B cell (primary cell): ENCODE results near the gene SCARF1. TPM values are rescaled to one million over a fixed set of nuclear protein-coding genes. Genes with fewer than 3 reads are reported as not detected.

Experiments used
- ATAC-seq: fragments of 200-7000 bp; cut with Tn5 transposase; one replicate; pipeline ENCODE4 v1.10.0; 2021; ENCODE audit warnings: low read depth, mild to moderate bottlenecking, moderate number of reproducible peaks, moderate library complexity
- CTCF ChIA-PET: fragments of 350-600 bp; sonication (Branson Sonifier 250); formaldehyde crosslinking; loops from one replicate; lab custom pipeline; 2021; ENCODE audit warnings: antibody characterized with exemption, inconsistent platforms; lab: Charles Lee
- POLR2A ChIA-PET: fragments of 350-600 bp; sonication (Branson Sonifier 250); formaldehyde crosslinking; loops from one replicate; lab custom pipeline; 2021; ENCODE audit warnings: antibody characterized with exemption; lab: Charles Lee
- DNase-seq: peaks from one replicate; pipeline ENCODE4 v3.0.0; 2013
- H2AFZ ChIP-seq: 2 replicates; pipeline ENCODE4 v1.6.1; 2012; ENCODE audit warnings: mild to moderate bottlenecking, low read depth, low read length; ENCODE audit not compliant: insufficient read depth, poor library complexity, severe bottlenecking
- H3K27ac ChIP-seq, 2 donors: 1 replicate in 1 of 2; 2 replicates in 1 of 2; pipeline ENCODE4 v1.5.1; 2012 to 2013; ENCODE audit warnings: low read length in 2 of 2, mild to moderate bottlenecking in 2 of 2, moderate library complexity in 1 of 2
- H3K27me3 ChIP-seq, 4 experiments: fragments of 200-600 bp in 1 of 4; sonication (generic) in 1 of 4; replicated peaks in 1 of 4; 1 replicate in 2 of 4; 2 replicates in 2 of 4; pipeline versions ENCODE4 v1.6.1 to v1.7.0; 2013 to 2016; ENCODE audit warnings: low read length in 3 of 4, mild to moderate bottlenecking in 2 of 4, mixed read lengths in 1 of 4, moderate library complexity in 1 of 4; ENCODE audit not compliant: insufficient read depth in 4 of 4, control insufficient read depth in 3 of 4; ENCODE audit errors: control extremely low read depth in 1 of 4
- H3K36me3 ChIP-seq, 2 experiments: replicated peaks in 1 of 2; 1 replicate in 1 of 2; 2 replicates in 1 of 2; pipeline versions ENCODE4 v1.6.1 to v1.7.1; 2013; ENCODE audit warnings: low read length in 1 of 2; ENCODE audit not compliant: insufficient read depth in 2 of 2, control insufficient read depth in 1 of 2; ENCODE audit errors: control extremely low read depth in 1 of 2, extremely low read depth in 1 of 2
- H3K4me1 ChIP-seq, 2 donors: fragments of 200-600 bp in 1 of 2; sonication (generic) in 1 of 2; 1 replicate in 1 of 2; 2 replicates in 1 of 2; pipeline versions ENCODE4 v1.5.1 to v1.6.1; 2013 to 2017; ENCODE audit warnings: low read length in 2 of 2; ENCODE audit not compliant: control insufficient read depth in 2 of 2, insufficient read depth in 2 of 2
- H3K4me2 ChIP-seq: replicated peaks from 2 replicates; pipeline ENCODE3; 2012; ENCODE audit warnings: mild to moderate bottlenecking, low read depth, low read length; ENCODE audit not compliant: poor library complexity, severe bottlenecking
- H3K4me3 ChIP-seq, 5 experiments: fragments of 200-600 bp in 1 of 5; sonication (generic) in 1 of 5; 1 replicate in 3 of 5; 2 replicates in 2 of 5; pipeline versions ENCODE4 v1.5.1 to v1.7.0; 2011 to 2016; ENCODE audit warnings: low read length in 4 of 5, mild to moderate bottlenecking in 4 of 5, low read depth in 2 of 5, control low read depth in 1 of 5, moderate library complexity in 1 of 5; ENCODE audit not compliant: insufficient read depth in 1 of 5; ENCODE audit errors: control extremely low read depth in 1 of 5, extremely low read depth in 1 of 5
- H3K79me2 ChIP-seq: fragments of 200-600 bp; sonication (generic); one replicate; pipeline ENCODE4 v1.6.0; 2016; ENCODE audit warnings: low read length; ENCODE audit not compliant: control insufficient read depth, insufficient read depth
- H3K9ac ChIP-seq: fragments of 200-600 bp; sonication (generic); 2 replicates; pipeline ENCODE4 v1.6.1; 2017; ENCODE audit warnings: mild to moderate bottlenecking, low read length, moderate library complexity
- H3K9me3 ChIP-seq, 3 donors: one replicate each; pipeline versions ENCODE4 v1.6.1 to v1.7.1; 2013; ENCODE audit warnings: low read length in 2 of 3; ENCODE audit not compliant: control insufficient read depth in 2 of 3, insufficient read depth in 1 of 3; ENCODE audit errors: control extremely low read depth in 1 of 3
- H4K20me1 ChIP-seq: 2 replicates; pipeline ENCODE4 v1.6.0; 2012; ENCODE audit warnings: mild to moderate bottlenecking, low read length; ENCODE audit not compliant: insufficient read depth, control insufficient read depth, poor library complexity, severe bottlenecking
- H3K27ac Mint-ChIP-seq: one replicate; pipeline ENCODE4 v1.8.0; 2021; ENCODE audit warnings: mixed read lengths
- H3K27me3 Mint-ChIP-seq: one replicate; pipeline ENCODE4 v1.8.0; 2021; ENCODE audit warnings: mixed read lengths
- H3K4me1 Mint-ChIP-seq: one replicate; pipeline ENCODE4 v1.8.0; 2021; ENCODE audit warnings: mixed read lengths
- H3K4me3 Mint-ChIP-seq: one replicate; pipeline ENCODE4 v1.8.0; 2021; ENCODE audit warnings: mixed read lengths
- H3K9me3 Mint-ChIP-seq: one replicate; pipeline ENCODE4 v1.8.0; 2022; ENCODE audit warnings: mixed read lengths; ENCODE audit not compliant: insufficient read depth
- EZH2 ChIP-seq: IDR thresholded peaks from 2 replicates; pipeline ENCODE4 v1.6.1; 2012; ENCODE audit warnings: borderline replicate concordance, low read depth, mild to moderate bottlenecking, moderate library complexity, low read length; ENCODE audit not compliant: insufficient read depth, poor library complexity, severe bottlenecking
- WGBS: methylation state at CpG from one replicate; pipeline ENCODE4 v1.1.5; 2013; ENCODE audit warnings: missing lambda C conversion rate; ENCODE audit not compliant: insufficient coverage; 5-methylcytosine and 5-hydroxymethylcytosine counted together
- intact Hi-C: fragments of 100-400 bp; cut with micrococcal nuclease; formaldehyde crosslinking; loops from one replicate; pipeline ENCODE4 v1.10.0; 2022
- polyA plus RNA-seq: library from polyadenylated mRNA; depleted of rRNA; stranded (reverse); fragments of >200 nt; gene quantifications from 2 replicates; pipeline ENCODE4 v1.2.3, GENCODE V29; 2012
- total RNA-seq, 2 donors: library from RNA; stranded (reverse); fragments of 120-200 nt in 1 of 2; gene quantifications; 1 replicate in 1 of 2; 2 replicates in 1 of 2; pipeline versions ENCODE4 v1.2.3 to v1.2.4, GENCODE V29; 2013 to 2022
- TF ChIP-seq, protein P1 (sequence below): fragments of 200-600 bp; IDR thresholded peaks from one replicate; pipeline ENCODE4 v1.8.0; 2022; ENCODE audit warnings: antibody characterized with exemption, mild to moderate bottlenecking

SCARF1 gene
- total and polyA plus RNA-seq, 2 donors (not counting 1 experiment from before 2014, with no cell fraction given), result 0.54 to 3.7 TPM

DNA sequence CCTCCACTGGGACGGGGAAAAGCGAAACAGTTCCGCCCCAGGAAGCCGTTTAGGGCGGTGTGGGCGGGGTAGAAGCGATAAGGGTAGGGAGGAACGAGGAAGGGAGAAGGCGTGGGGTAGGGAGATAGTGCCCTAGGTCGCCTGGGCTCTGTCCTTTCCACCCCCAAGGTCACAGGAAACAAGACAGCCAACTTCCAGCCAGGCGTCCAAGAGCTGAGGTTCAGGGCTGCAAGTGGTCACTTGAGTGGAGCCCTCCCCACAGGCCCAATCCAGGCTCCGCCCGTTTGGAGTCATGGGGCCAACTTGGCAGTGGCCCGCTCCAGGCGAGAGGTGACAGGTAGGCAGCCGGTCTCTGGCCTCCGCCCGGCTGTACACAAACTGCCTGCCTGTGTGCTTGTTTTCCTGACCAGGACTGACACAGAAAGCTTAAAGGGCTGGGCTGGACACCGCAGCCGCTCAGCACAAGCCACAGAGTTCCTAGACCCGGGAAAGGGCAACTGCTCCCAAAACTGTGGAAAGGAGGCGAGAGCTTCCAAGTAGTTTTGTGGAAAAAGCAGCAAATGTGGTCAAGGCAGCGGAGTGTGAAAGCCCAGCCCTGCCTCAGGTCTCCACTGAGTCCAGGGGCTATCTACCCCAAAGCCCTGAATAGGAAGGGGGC, 4.4 kb upstream of the SCARF1 start, which contains the start of gene RILP:
TSS of gene RILP (minus strand) at position 23 of the 658 bp plus-strand sequence. CDS start 62 bp downstream, outside the sequence.
- ChIA-PET POLR2A (interaction anchor here (0.8 to 4.1 kb wide), 10 partner anchors 9 to 133 kb away, joined by 3 to 77 read pairs (median 6); partner anchors contain the start of genes INPP5K and SLC43A2), CTCF (interaction anchor here (0.6 to 7.8 kb wide), 16 partner anchors 9 to 300 kb away, joined by 3 to 135 read pairs (median 5); partner anchors contain the start of genes PRPF8 and SLC43A2)
- peak within 1 kb of the TSS; percentile 98 for H3K4me2 ChIP-seq
- DNase-seq (peak; percentile 47), ATAC-seq (no peak)
- peak within 1 kb of the TSS; percentile 68 for H3K9ac ChIP-seq
- TF ChIP-seq EZH2, result no peak
- TF ChIP-seq, protein P1, sequence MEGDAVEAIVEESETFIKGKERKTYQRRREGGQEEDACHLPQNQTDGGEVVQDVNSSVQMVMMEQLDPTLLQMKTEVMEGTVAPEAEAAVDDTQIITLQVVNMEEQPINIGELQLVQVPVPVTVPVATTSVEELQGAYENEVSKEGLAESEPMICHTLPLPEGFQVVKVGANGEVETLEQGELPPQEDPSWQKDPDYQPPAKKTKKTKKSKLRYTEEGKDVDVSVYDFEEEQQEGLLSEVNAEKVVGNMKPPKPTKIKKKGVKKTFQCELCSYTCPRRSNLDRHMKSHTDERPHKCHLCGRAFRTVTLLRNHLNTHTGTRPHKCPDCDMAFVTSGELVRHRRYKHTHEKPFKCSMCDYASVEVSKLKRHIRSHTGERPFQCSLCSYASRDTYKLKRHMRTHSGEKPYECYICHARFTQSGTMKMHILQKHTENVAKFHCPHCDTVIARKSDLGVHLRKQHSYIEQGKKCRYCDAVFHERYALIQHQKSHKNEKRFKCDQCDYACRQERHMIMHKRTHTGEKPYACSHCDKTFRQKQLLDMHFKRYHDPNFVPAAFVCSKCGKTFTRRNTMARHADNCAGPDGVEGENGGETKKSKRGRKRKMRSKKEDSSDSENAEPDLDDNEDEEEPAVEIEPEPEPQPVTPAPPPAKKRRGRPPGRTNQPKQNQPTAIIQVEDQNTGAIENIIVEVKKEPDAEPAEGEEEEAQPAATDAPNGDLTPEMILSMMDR, result no peak
- H3K4me1 ChIP-seq, result peaks cover 18 to 29% of the 10 kb centered on the region in 2 donors
- 55% methylated on average over 16 of the region's 23 CpGs for WGBS
- H3K79me2 ChIP-seq, result no peaks in the 10 kb centered on the region
- Mint-ChIP-seq H3K27ac (peak within 1 kb of the TSS; percentile 75), H3K27me3 (no peaks in the 10 kb centered on the region), H3K9me3 (no peaks in the 10 kb centered on the region), H3K4me3 (peak within 1 kb of the TSS; percentile 79), H3K4me1 (peaks cover 22% of the 10 kb centered on the region)
- peaks cover 26% of the 10 kb centered on the region for H4K20me1 ChIP-seq
- H2AFZ ChIP-seq, result peak within 1 kb of the TSS; percentile 88
- peak within 1 kb of the TSS in 4 of 5 experiments; percentile 47 to 75 (median 60) for H3K4me3 ChIP-seq
- intact Hi-C loops, result loop anchor here (1.0 to 5.0 kb wide), 6 partner anchors 19 to 393 kb away; partner anchors contain the start of genes INPP5K and PRPF8
- no peaks in the 10 kb centered on the region for H3K27me3 ChIP-seq
- no peaks in the 10 kb centered on the region for H3K9me3 ChIP-seq
- H3K27ac ChIP-seq, result peak within 1 kb of the TSS in 1 of 2 donors; percentile 37
- peaks cover 0 to 48% of the 10 kb centered on the region in 2 experiments for H3K36me3 ChIP-seq
